Measurements from ENCODE around the gene ABI1.

Gene ABI1

DNA sequence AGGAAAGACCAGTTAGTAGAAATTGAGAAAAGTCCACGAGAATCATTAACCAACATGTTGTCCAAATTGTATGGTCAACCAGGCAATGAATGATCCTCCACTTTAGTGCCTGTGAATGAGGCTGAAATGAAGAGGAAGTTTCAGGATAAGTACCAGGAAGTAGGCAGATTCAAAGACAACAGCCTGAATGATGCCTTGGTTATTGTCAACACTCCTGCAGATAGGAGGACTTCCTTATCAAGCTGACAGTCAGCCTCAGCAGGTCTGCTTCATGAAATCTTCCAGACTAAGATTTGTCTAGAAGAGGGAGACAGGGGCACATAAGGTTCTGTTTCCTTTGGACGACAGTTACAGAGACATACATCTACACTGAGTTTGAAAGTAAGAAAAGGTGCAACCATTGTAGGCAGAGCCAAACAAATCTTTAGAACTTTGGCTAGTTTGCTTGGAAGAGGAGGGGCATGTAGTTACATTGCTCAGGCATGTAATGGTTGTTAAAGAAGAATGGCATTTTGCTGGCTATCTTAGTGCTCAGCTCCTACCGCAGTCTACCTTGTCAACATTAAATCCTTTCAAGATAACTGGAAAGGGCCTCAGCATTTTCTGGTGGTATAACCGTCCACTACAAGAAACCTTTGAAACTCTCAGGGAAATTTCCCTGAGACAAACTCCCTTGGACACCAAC, 81.4 kb downstream of the ABI1 start:
- in situ Hi-C loops (cut with HindIII; ENCODE audit: low sequenced_read_pairs): no loop called here

DNA sequence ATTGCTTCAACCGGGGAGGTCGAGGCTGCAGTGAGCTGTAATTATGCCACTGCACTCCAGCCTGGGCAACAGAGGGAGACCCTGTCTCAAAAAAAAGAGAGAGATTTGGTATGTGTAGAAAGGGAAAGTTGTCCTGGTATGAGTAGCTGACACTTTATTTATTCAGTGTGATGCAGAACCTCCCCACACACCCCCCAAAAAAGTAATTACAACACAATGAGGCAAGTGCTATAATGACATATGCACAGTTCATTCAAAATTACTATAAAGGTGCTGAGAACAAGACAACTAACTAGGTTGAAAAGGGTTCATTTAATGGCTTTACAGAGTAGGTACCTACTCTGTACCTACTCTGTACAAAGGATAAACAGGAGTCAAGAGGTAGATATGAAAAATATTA, 83.1 kb downstream of the ABI1 start:
- in situ Hi-C loops (cut with HindIII; ENCODE audit: low sequenced_read_pairs): no loop called here

DNA sequence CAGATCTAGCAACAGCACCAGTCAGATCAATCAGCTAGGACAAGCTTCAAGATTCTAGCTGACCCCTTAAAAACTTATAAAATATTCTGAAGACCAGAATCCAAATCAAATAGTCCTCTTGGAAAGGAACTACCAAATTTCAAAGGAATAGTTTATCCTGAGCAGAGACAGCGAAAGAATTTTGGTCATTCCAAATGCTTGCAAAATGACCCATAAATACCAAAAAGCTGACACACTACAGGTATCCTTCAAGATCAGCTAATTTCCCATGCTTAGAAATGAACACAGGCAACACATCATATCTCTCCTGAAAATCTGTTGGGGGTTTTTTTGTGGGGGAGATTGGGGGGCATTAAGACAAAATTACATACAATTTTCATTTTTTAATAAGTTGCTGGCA, 84.5 kb downstream of the ABI1 start:
- in situ Hi-C loops (cut with HindIII; ENCODE audit: low sequenced_read_pairs): no loop called here

DNA sequence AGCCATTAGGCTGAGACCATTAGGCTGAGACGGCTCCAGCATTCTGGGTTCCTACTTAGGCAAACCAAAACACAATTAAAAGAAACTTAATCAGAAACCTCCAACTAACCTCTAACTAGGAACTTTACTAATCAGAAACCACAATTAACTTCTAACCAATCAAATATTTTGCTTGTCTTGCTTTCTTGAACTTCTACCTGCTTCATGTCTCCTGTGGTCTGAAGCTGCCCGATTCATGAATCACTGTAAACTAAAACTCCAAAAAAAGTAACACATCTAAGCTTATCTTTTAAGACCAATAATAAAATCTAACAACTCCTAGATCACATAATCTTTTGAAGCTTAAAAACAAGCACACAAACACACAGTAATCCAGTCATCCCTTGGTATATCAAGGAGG, 87.1 kb downstream of the ABI1 start:
- in situ Hi-C loops (cut with HindIII; ENCODE audit: low sequenced_read_pairs): no loop called here

DNA sequence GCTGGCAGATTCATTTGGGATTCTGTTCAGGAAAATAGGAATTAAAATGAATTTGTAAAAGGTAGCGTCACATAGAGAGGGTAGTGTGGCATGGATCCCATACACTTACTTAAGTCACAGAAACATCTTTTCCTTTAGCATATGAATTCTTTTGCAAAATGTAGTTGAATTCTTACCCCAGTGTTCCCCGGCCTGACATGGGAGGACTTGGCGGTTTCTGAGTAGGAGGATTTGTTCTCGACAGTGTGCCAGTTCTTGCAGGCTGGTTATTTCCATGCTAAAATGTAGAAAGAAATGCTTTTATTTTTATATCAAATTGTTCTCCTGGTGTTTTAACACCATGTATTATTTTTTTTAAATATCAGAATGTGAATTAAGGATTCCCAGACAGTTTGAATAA, 90.7 kb downstream of the ABI1 start:
- in situ Hi-C loops (cut with HindIII; ENCODE audit: low sequenced_read_pairs): no loop called here

DNA sequence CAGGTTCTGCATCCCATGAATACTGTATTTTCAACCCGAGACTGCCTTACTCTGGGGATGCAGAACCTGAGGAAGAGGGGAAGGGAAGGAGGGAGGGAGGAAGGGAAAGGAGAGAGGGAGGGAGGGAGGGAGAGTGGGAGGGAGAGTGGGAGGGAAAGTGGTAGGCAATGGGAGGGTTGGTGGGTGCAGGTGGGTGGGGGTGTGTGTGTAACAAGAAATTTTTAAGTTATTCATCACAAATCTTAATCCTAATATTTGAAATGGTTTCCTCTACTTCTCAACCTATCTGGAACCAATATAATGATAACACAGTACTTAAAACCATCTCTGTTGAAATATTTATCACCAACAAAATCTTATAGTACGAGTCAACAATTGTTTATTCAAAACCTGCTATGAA, 95.2 kb downstream of the ABI1 start:
- in situ Hi-C loops (cut with HindIII; ENCODE audit: low sequenced_read_pairs): no loop called here

DNA sequence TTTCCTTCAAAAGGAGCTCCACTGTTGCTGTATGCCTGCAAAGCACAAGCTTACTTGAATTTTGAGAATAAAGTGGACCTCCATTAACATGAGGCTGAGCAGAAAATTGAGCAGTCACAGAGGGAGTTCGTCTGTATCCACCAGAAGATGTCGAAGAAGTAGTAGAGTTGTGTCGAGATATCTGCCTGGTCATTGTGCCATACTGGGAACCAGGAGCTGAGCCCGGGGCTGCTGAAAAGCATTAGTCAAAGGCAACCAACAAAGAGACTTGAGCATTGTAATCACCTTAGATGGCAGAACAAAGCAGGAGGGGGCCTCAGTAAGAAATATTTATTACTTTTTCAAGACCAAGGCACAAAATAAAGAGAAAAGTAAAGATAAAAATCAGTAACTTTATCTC, 101.8 kb downstream of the ABI1 start:
- in situ Hi-C loops (cut with HindIII; ENCODE audit: low sequenced_read_pairs): no loop called here

DNA sequence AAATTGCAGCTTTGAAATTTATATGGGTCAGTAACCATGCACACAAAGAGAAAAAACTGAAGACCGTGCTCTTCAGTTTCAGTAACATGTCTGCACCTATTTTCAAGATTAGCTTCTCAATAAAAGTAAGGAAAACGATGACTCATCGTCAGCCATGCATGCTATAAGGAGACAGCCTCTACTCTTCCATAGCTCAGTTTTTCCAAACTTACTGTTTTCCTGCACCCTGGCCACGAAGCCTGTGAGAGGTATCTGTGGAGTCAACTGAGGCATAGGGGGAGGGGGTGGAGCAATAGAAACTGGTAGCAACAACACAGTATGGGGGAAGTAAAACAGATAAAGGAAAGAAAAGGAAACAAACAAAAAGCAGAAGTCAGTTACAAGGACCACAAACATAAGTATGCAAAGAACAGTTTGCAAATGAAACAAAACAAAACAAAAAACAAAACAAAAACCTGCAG, 105.3 kb downstream of the ABI1 start:
- in situ Hi-C loops (cut with HindIII; ENCODE audit: low sequenced_read_pairs): no loop called here

DNA sequence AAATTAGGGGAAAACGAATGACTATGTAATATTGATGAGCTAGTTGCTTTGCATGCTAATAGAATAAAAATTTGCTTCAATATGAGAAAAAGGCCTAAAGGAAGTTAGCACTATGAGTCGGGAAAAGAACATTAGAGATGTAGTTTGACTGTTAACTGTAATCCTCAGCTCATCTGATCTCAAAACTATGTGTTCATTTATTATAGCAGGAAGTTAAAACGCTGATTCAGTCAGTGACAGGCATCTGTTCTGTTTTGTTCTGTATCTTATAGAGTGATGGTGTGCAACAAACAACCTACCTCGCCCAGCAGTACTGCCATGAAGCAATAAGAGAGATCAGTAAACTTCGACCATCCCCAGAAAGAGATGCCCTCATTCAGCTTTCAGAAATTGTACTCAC, 114.7 kb downstream of the ABI1 start:
- in situ Hi-C loops (cut with HindIII; ENCODE audit: low sequenced_read_pairs): no loop called here

DNA sequence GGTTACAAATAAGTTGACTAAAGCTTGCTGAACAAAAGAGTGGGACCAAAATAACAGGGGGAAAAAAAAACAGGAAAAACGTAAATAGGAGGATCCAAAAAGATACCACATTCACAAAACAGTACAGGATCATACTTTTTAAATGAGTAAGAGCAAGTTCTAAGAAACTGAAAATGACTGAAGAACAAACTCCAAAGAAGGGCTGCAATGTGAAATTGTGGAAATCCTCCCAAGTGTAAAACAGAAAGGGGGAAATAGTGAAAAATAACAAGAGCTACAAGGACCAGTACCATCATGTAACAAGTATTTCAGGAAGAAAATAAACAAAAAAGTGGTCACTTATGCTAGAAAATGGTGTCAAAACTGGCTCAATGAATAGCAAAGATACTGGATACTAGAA, 116.9 kb downstream of the ABI1 start:
- in situ Hi-C loops (cut with HindIII; ENCODE audit: low sequenced_read_pairs): no loop called here

DNA sequence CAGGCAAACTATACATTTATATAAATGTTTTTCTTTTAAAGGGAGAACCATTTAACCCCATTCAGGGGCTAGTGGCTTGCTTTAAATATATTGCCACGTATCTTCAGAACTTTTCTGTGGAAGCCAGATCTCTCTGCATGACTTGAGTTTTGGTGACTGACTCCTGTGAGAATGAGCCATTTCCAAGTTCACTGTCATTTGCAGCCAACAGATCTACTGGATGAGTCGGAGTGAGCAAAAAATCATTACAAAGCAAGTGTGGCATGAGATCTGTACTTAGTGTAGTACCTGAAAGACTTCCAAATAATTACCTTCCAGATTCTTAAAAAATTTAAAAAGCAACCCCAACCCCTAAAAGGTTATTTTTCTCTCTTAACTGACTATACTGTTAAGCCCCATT, 117.7 kb downstream of the ABI1 start:
- in situ Hi-C loops (cut with HindIII; ENCODE audit: low sequenced_read_pairs): no loop called here

DNA sequence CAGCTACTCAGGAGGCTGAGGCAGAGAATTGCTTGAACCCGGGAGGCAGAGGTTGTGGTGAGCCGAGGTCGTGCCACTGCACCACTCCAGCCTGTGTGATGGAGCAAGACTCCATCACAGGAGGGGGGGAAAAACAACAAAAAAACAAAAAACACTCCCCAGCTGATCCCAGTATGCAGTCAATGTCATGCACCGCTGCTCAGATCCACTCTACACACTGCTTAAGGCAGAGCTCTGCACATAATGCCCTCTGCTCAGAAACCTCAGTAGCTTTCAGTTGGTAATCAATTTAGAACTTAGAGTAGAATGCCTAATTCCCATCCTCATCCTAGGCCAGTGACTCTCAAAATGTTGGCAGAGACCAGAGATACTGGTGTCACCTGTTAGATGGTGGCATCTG, 119.4 kb downstream of the ABI1 start:
- in situ Hi-C loops (cut with HindIII; ENCODE audit: low sequenced_read_pairs): no loop called here

DNA sequence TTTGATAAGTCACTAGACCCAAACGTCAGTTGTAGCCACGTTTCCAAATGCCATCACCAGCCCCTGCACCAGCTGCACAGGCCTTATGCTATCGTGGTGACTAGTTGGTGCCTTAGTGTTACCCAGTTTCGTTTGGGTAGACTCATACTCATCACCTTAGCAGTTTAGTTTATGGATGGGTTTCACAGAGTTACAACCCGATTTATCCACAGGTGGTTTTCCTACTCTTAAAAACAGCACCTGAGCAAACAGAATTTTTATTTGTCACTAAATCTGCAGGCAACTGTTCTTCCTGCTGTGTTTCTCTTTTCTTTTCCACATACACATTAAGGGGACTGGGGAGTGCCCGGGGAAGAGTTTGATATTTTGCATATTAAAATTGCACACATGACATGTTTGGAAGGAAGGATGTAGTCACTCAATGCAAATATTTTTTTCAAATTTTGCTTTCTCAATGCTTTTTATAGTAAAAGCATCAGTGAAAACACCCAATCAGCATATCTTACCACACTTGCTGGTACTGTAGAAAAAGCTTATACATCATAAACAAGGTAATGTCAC, 121.6 kb downstream of the ABI1 start:
- in situ Hi-C loops (cut with HindIII; ENCODE audit: low sequenced_read_pairs): loop anchor here (5.0 kb wide), 1 partner anchor 123 kb away; the partner anchor contains the start of gene ABI1

DNA sequence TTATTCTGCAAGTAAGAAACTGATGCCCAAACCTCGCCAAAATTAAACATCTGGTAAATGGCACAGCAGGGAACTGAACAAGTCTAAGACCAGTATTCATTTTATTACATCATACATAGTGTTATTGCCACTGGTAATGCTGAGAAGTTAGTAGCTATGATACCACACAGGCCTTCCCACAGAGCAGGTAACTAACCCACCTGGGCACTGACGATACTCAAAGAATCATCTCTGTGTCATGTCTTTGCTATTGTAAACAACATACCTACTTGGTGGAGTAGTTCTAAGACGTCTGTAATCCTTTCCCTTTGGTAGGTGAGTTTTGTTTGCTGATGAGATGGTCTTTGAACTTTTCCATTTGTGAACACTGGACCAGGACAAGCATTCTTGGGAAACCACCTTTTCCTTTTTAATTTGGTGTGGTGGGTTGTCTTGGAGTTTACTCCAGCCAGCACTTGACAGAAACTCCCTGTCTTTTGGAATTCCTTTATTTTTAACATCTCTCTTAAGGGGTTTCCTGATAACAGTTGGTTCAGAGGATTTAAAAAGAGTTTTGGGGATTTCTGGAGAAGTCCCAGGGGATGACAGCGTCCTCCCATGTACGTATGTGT, 122.4 kb downstream of the ABI1 start:
- in situ Hi-C loops (cut with HindIII; ENCODE audit: low sequenced_read_pairs): loop anchor here (5.0 kb wide), 1 partner anchor 124 kb away; the partner anchor contains the start of gene ABI1

DNA sequence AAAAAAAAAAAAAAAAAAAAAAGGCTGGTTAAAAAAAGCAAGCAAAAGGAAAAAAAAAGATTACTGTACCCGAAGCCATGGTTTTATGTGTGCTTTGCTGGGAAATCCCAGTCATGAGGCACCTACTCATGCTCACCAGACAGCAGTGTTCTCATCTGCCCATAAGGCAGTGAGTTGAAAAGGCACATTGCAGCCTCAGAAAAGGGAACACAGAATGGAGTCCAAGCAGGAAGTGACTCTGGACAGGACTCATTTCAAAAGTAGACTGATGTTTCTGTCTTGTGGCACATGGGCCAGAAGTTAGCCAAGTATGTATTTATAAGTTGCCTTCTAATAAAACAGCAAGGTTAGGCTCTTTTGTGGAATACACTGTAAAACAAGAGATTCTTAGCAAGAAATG, 123.0 kb downstream of the ABI1 start:
- in situ Hi-C loops (cut with HindIII; ENCODE audit: low sequenced_read_pairs): loop anchor here (5.0 kb wide), 1 partner anchor 125 kb away; the partner anchor contains the start of gene ABI1

DNA sequence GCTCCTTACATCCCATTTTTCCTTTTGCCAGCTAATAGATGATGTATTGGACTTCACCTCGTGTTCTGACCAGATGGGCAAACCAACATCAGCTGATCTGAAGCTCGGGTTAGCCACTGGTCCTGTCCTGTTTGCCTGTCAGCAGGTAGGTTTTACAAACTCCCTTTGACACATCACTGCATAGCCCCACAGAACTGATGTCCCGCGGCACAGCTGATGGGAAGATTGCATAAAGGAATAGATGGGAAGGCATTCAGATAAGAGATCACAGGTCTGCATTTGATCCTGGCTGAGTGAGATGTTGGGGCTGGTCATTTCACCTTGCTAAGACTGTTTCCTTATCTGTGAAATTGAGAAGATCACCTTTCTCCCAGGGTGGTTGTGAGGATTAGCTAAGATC, 125.3 kb downstream of the ABI1 start:
- in situ Hi-C loops (cut with HindIII; ENCODE audit: low sequenced_read_pairs): loop anchor here (5.0 kb wide), 1 partner anchor 127 kb away; the partner anchor contains the start of gene ABI1

DNA sequence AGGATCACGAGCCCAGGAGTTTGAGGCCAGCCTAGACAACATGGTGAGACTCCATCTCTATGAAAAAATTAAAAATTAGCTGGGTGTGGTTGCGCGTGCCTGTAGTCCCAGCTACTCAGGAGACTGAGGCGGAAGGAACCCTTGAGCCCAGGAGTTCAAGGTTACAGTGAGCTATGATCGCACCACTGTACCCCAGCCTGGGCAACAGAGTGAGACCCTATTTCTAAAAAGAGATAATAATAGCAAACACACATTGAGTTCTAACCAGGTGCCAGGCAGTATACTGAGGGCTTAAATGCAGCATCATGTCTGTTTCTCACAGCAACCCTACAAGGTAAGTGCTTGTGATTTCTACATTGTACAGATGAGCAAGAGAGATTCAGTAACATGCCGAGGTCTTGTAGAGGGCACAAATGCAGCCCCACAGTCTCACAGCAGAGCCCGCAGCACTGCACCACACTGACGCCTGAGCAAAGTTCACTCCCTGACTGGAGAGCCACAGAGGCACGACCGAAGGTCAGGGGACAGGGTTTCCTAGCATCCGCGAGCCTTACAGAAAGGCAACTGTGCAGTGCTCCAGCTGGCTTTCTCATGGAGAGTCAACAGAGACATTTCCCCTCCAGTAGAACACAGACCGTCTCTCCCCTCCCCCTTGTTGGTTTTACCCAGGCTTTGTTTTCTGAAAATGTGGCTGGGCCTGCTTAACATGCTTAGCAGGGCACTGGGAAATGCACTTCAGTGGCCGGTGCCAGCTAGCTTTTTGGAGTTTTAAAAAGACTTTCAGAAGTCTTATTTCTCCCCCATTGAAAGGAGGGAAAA, 126.8 kb downstream of the ABI1 start:
- in situ Hi-C loops (cut with HindIII; ENCODE audit: low sequenced_read_pairs): no loop called here

DNA sequence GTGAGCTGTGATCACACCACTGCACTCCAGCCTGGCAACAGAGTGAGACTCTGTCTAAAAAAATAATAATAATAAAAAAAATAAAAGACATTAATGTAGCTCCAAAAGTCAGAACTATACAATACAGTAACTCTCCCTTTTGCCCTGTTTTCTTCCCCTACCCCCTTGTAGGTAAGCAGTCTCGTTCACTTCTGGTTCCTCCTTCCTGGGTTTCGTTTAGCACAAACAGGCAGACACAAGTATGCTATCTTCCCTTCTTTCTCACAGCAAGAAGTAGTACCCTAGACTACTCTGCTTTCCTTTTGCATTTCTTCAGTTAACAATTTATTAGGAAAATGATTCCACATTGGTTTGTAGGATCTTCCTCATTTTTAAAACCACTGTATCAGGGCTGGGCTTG, 130.2 kb downstream of the ABI1 start:
- in situ Hi-C loops (cut with HindIII; ENCODE audit: low sequenced_read_pairs): no loop called here

DNA sequence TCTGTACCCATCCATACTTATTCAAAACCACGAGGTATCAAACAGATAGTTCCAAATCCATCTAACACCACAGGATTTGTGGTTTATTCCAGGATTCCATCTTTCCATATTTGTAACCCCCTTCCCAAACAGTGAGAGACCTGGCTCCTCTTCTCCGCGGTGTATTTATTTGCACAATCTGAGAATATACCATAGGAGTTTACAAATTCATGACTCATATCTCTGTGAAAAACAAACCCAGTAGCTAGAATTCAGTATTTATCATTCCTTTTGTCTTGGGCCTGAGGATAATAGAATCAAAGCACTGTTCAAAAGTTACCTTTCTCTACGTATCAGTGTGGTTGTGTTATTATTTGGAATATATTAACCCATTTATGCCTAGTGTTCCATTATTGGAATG, 131.4 kb downstream of the ABI1 start:
- in situ Hi-C loops (cut with HindIII; ENCODE audit: low sequenced_read_pairs): no loop called here

DNA sequence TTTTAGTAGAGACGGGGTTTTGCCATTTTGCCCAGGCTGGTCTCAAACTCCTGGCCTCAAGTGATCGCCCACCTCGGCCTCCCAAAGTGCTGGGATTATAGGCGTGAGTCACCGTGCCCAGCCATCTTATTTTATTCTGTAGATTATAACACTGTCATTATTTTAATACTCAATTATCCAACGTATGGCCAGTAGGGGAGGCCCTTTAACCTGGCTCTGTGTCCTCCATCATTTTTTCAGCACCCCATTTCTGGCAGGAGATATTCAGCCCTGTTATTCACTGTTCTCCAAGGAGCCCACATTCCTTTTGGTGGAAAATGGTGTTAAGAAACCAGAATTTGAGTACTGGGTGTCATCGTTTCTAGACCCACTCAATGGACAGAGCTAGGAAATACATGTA, 131.8 kb downstream of the ABI1 start:
- in situ Hi-C loops (cut with HindIII; ENCODE audit: low sequenced_read_pairs): no loop called here

DNA sequence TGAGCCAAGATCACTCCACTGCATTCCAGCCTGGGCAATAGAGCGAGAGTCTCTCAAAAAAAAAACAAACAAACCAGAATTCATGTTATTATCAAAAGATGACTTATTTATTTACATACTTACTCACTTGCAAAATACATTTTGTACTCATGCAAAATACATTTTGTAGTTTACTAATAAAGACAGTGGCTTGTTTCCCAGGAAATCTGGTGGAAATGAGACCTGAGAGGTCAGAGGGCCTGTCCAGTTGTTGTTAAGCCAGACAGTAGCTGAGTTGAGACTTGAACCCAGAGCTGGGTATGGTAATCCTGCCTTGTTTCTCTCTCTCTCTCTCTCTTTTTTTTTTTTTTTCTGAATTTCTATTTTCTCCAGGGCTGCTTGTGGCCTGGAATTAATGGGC, 133.8 kb downstream of the ABI1 start:
- in situ Hi-C loops (cut with HindIII; ENCODE audit: low sequenced_read_pairs): no loop called here
